SU-DHL-6 (cell line): ENCODE data around the gene PPARGC1A.

Source experiments
- EZH2phosphoT487 ChIP-seq: fragments of 200-600 bp; sonication (generic), shearing (Covaris generic); conservative IDR thresholded peaks from 2 replicates; pipeline ENCODE4 v1.6.1; 2018; ENCODE audit warnings: mild to moderate bottlenecking, antibody characterized with exemption, low read length, moderate library complexity, mixed read lengths
- TF ChIP-seq, protein P1 (sequence below): fragments of 200-600 bp; sonication (generic); IDR thresholded peaks from one replicate; pipeline ENCODE4 v1.5.1; 2017; ENCODE audit warnings: antibody characterized with exemption, mild to moderate bottlenecking, low read length, moderate library complexity; ENCODE audit not compliant: insufficient read depth, poor library complexity, severe bottlenecking

- TF ChIP-seq, protein P1, sequence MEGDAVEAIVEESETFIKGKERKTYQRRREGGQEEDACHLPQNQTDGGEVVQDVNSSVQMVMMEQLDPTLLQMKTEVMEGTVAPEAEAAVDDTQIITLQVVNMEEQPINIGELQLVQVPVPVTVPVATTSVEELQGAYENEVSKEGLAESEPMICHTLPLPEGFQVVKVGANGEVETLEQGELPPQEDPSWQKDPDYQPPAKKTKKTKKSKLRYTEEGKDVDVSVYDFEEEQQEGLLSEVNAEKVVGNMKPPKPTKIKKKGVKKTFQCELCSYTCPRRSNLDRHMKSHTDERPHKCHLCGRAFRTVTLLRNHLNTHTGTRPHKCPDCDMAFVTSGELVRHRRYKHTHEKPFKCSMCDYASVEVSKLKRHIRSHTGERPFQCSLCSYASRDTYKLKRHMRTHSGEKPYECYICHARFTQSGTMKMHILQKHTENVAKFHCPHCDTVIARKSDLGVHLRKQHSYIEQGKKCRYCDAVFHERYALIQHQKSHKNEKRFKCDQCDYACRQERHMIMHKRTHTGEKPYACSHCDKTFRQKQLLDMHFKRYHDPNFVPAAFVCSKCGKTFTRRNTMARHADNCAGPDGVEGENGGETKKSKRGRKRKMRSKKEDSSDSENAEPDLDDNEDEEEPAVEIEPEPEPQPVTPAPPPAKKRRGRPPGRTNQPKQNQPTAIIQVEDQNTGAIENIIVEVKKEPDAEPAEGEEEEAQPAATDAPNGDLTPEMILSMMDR, result no peak
- TF ChIP-seq EZH2phosphoT487, result no peak
Observed at GRCh38 chr4:23881052-23881501, 8.8 kb downstream of the PPARGC1A start.
